ENCODE measurements around the gene RAPGEF6. TPM values are rescaled to one million over a fixed set of nuclear protein-coding genes. Genes with fewer than 3 reads are reported as not detected.
"Not testable (repeated sequence)": the region's sequence is repeated elsewhere in the genome, so short reads cannot be mapped to it uniquely, and the experiment has no call there.

Gene RAPGEF6
- polyA plus RNA-seq, 1 experiment = 13.1 TPM

- Histone ChIP-seq H3K27ac (ENCODE audit: low read depth, low read length) (no peak overlapping the region), H3K27me3 (ENCODE audit: control insufficient read depth, insufficient read depth, low read length) (no peaks in the 10 kb centered on the region), H3K4me3 (ENCODE audit: low read depth, low read length) (no peak overlapping the region), H3K9me3 (ENCODE audit: control insufficient read depth, insufficient read depth, low read length) (no peaks in the 10 kb centered on the region)
- DNase-seq (ENCODE audit: low read depth, low spot score) = no peak
- ChIA-PET POLR2A (no interaction called here), CTCF (interaction anchor here (1.0 to 1.8 kb wide), 2 partner anchors 36 to 502 kb away, joined by 3 to 5 read pairs; no protein-coding TSS in a partner anchor)
- TF ChIP-seq CTCF (IDR thresholded peaks at IDR 0.05; ENCODE audit: low read depth, low read length) = no peak
These were observed 129.7 kb downstream of the RAPGEF6 start for GRCh38 chr5:131505237-131505908.

GRCh38 chr5:131496400-131496713 is 138.7 kb downstream of the RAPGEF6 start:
- no peak for TF ChIP-seq CTCF (IDR thresholded peaks at IDR 0.05; ENCODE audit: low read depth, low read length)
- no peaks in the 10 kb centered on the region for H3K9me3 ChIP-seq (ENCODE audit: control insufficient read depth, insufficient read depth, low read length)
- H3K27me3 ChIP-seq (ENCODE audit: control insufficient read depth, insufficient read depth, low read length) = no peaks in the 10 kb centered on the region
- POLR2A ChIA-PET = no interaction called here
- no peak overlapping the region for H3K4me3 ChIP-seq (ENCODE audit: low read depth, low read length)
- CTCF ChIA-PET = no interaction called here
- no peak overlapping the region for H3K27ac ChIP-seq (ENCODE audit: low read depth, low read length)
- DNase-seq (ENCODE audit: low read depth, low spot score) = no peak

GRCh38 chr5:131495536-131496399 is 139.3 kb downstream of the RAPGEF6 start:
- TF ChIP-seq CTCF (IDR thresholded peaks at IDR 0.05; ENCODE audit: low read depth, low read length) = no peak
- ChIA-PET CTCF (no interaction called here), POLR2A (no interaction called here)
- Histone ChIP-seq H3K4me3 (ENCODE audit: low read depth, low read length) (no peak overlapping the region), H3K27me3 (ENCODE audit: control insufficient read depth, insufficient read depth, low read length) (no peaks in the 10 kb centered on the region), H3K9me3 (ENCODE audit: control insufficient read depth, insufficient read depth, low read length) (no peaks in the 10 kb centered on the region), H3K27ac (ENCODE audit: low read depth, low read length) (no peak overlapping the region)
- DNase-seq (ENCODE audit: low read depth, low spot score) = no peak

- Histone ChIP-seq H3K27ac (ENCODE audit: low read depth, low read length) (no peak overlapping the region), H3K4me3 (ENCODE audit: low read depth, low read length) (no peak overlapping the region), H3K27me3 (ENCODE audit: control insufficient read depth, insufficient read depth, low read length) (no peaks in the 10 kb centered on the region), H3K9me3 (ENCODE audit: control insufficient read depth, insufficient read depth, low read length) (no peaks in the 10 kb centered on the region)
- TF ChIP-seq CTCF (IDR thresholded peaks at IDR 0.05; ENCODE audit: low read depth, low read length) = no peak
- ChIA-PET POLR2A (no interaction called here), CTCF (interaction anchor here (0.8 kb wide), 1 partner anchor 62 kb away, joined by 3 read pairs; no protein-coding TSS in a partner anchor)
- no peak for DNase-seq (ENCODE audit: low read depth, low spot score)
These were observed 143.3 kb downstream of the RAPGEF6 start for GRCh38 chr5:131491749-131492148.

- no peak overlapping the region for H3K27ac ChIP-seq (ENCODE audit: low read depth, low read length)
- DNase-seq (ENCODE audit: low read depth, low spot score) = no peak
- CTCF ChIA-PET = interaction anchor here (1.2 kb wide), 1 partner anchor 101 kb away, joined by 3 read pairs; no protein-coding TSS in a partner anchor
- H3K27me3 ChIP-seq (ENCODE audit: control insufficient read depth, insufficient read depth, low read length) = no peaks in the 10 kb centered on the region
- TF ChIP-seq CTCF (IDR thresholded peaks at IDR 0.05; ENCODE audit: low read depth, low read length) = no peak
- H3K4me3 ChIP-seq (ENCODE audit: low read depth, low read length) = no peak overlapping the region
- POLR2A ChIA-PET = no interaction called here
- no peaks in the 10 kb centered on the region for H3K9me3 ChIP-seq (ENCODE audit: control insufficient read depth, insufficient read depth, low read length)
These were observed 146.6 kb downstream of the RAPGEF6 start for GRCh38 chr5:131488463-131488862.

GRCh38 chr5:131487371-131487770 is 147.7 kb downstream of the RAPGEF6 start:
- POLR2A ChIA-PET; H3K27me3 ChIP-seq (ENCODE audit: control insufficient read depth, insufficient read depth, low read length); H3K4me3 ChIP-seq (ENCODE audit: low read depth, low read length); DNase-seq (ENCODE audit: low read depth, low spot score); H3K27ac ChIP-seq (ENCODE audit: low read depth, low read length); H3K9me3 ChIP-seq (ENCODE audit: control insufficient read depth, insufficient read depth, low read length); CTCF ChIA-PET: not testable (repeated sequence)
